T-helper 2 cell treated with Interferon-gamma antibody and Interleukin-4, amounts not matched to agents 5 μg/mL and 100 μg/mL, for 36 hours (primary cell): ENCODE data around the gene SCNN1B.

Experiments
- DNase-seq: peaks from one replicate; pipeline ENCODE4 v3.0.0; 2021; ENCODE audit warnings: low spot score
- H3K27ac Mint-ChIP-seq: one replicate; pipeline ENCODE4 v1.8.0; 2021; ENCODE audit warnings: mild to moderate bottlenecking, mixed read lengths
- H3K27me3 Mint-ChIP-seq: one replicate; pipeline ENCODE4 v1.8.0; 2021; ENCODE audit warnings: low read depth, mixed read lengths
- H3K36me3 Mint-ChIP-seq: one replicate; pipeline ENCODE4 v1.8.0; 2021; ENCODE audit warnings: low read depth, mixed read lengths
- H3K4me1 Mint-ChIP-seq: one replicate; pipeline ENCODE4 v1.8.0; 2021; ENCODE audit warnings: low read depth, mixed read lengths
- H3K4me3 Mint-ChIP-seq: one replicate; pipeline ENCODE4 v1.8.0; 2022; ENCODE audit warnings: mild to moderate bottlenecking, moderate library complexity, mixed read lengths
- H3K9me3 Mint-ChIP-seq: one replicate; pipeline ENCODE4 v1.8.0; 2021; ENCODE audit warnings: mixed read lengths

Gene SCNN1B

DNA sequence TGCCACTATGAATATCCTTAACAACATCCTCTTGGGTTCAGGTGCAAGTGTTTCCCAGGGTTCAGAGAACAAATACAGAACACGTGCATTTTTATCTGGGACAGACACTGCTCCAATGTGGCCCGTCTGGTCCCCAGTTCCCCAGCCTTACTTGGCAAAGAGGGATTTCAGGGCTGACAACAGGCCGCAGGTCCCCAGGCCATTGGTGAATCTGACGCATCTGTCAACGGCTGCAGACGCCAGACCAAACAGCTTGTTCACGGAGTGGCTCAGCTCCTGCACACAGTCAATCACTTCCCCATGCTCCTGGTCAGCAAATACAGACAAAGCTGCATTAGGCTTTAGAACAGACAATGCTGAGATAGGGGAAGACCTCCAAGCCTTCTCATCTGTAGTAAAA is 114.7 kb downstream of the SCNN1B start:
- Mint-ChIP-seq H3K4me1 (no peaks in the 10 kb centered on the region), H3K36me3 (no peaks in the 10 kb centered on the region), H3K9me3 (no peaks in the 10 kb centered on the region), H3K27me3 (no peaks in the 10 kb centered on the region), H3K4me3 (no peak overlapping the region), H3K27ac (no peak overlapping the region)
- DNase-seq: no peak

GRCh38 chr16:23420011-23420410 is 117.9 kb downstream of the SCNN1B start:
- H3K4me1 Mint-ChIP-seq: no peaks in the 10 kb centered on the region
- peaks cover 9% of the 10 kb centered on the region for H3K36me3 Mint-ChIP-seq
- no peaks in the 10 kb centered on the region for H3K27me3 Mint-ChIP-seq
- H3K9me3 Mint-ChIP-seq: no peaks in the 10 kb centered on the region
- DNase-seq: no peak
- H3K27ac Mint-ChIP-seq: no peak overlapping the region
- H3K4me3 Mint-ChIP-seq: no peak overlapping the region

DNA sequence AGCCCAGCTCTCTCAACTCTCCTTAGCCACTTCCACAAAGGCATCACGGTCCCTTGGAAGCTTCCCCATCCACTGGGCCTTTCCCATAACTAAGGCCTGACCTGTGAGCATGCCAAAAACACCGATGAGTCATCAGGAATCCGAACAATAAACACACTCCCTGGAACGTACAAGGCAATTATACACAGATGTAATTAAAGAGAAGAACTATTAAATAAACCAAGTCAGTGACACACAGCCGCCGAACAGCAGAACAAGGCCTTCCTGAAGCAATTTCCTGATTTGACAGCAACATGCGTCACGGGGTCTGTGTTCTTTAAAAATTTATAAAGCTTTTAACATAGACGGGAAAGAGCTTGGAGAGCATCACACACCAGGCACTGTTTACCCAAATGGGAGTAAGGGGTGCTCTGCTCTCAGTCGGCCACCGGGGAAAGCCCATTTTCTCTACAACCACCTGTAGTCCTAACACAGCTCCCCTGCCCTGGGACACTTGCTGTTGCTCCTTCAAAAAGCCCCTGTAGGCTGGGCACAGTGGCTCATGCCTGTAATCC is 121.5 kb downstream of the SCNN1B start:
- Mint-ChIP-seq H3K9me3 (no peaks in the 10 kb centered on the region), H3K4me3 (no peak overlapping the region), H3K27ac (no peak overlapping the region), H3K27me3 (no peaks in the 10 kb centered on the region), H3K36me3 (peaks cover 15% of the 10 kb centered on the region), H3K4me1 (no peaks in the 10 kb centered on the region)
- DNase-seq: no peak

DNA sequence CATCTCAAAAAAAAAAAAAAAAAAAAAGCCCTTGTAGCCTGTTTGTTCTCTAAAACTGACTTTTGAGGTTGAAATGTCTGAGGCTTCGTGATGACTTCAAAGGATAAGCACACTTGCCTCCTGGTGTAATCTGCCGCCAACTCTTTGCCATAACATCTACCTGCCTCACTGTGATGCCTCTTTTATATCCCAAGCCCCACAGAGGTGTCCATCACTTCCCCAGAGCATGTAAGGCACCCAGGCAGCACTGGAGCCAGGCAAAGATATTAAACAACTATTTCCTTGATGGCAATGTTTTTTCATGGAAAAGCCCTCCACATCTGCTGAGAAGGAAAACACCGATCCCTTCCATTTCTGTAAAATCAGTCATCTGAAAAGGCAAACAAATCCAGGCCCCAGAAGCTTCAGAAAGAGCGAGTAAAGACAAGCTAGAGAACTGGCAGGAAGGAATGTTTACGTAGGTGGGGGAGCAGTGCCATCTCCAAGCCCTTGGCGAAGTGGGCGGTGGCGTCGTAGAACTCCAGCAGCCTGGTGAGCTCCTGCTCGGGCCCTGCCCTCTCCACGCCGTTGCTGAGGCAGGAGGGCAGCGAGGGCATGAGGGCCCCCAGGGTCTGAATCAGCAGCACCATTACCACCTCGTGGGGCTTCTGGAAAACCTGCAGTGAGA is 122.3 kb downstream of the SCNN1B start:
- Mint-ChIP-seq H3K4me1 (no peaks in the 10 kb centered on the region), H3K27me3 (no peaks in the 10 kb centered on the region), H3K9me3 (no peaks in the 10 kb centered on the region), H3K4me3 (no peak overlapping the region), H3K36me3 (peaks cover 15% of the 10 kb centered on the region), H3K27ac (no peak overlapping the region)
- no peak for DNase-seq

DNA sequence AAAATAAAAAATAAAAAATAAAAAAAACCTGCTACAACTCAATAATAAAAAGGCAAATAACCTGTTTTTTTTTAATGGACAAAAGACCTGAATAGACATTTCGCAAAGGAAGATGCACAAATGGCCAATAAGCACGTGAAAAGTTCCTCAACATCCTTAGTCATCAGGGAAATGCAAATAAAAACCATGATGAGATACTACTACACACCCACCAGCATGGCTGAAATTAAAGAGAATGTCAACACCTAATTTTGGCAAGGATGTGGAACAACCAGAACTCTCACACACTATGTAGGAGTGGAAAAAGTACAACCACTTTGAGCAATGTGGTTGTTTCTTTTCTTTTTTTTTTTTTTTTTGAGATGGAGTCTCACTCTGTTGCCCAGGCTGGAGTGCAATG is 126.2 kb downstream of the SCNN1B start:
- DNase-seq: no peak

More for the DNA sequence above, 126.2 kb downstream of the SCNN1B start:
- Mint-ChIP-seq H3K27ac (no peak overlapping the region), H3K27me3 (no peaks in the 10 kb centered on the region), H3K4me1 (no peaks in the 10 kb centered on the region), H3K4me3 (no peak overlapping the region), H3K36me3 (peaks cover 20% of the 10 kb centered on the region), H3K9me3 (no peaks in the 10 kb centered on the region)
